NOMO-1 (cell line): ENCODE data around the gene C2CD5.
"Not testable (repeated sequence)": the region's sequence is repeated elsewhere in the genome, so short reads cannot be mapped to it uniquely, and the experiment has no call there.

ENCODE experiments used
- DNase-seq, 2 experiments: peaks; one replicate each; lab custom pipeline; 2025; ENCODE audit not compliant: unreplicated experiment in 2 of 2; lab: John Stamatoyannopoulos, UW

Gene C2CD5

GRCh38 chr12:22480016-22480415 lies 64.3 kb downstream of the C2CD5 start:
- no peak for DNase-seq

- DNase-seq = no peak
Measured at GRCh38 chr12:22477894-22478287, 66.5 kb downstream of the C2CD5 start.

GRCh38 chr12:22477166-22477893 lies 67.0 kb downstream of the C2CD5 start:
- DNase-seq = peak in 1 of 2 experiments; percentile 9

GRCh38 chr12:22476133-22476532 lies 68.2 kb downstream of the C2CD5 start:
- DNase-seq = no peak

GRCh38 chr12:22474970-22475720 lies 69.2 kb downstream of the C2CD5 start:
- no peak for DNase-seq

- peak in 1 of 2 experiments; percentile 0 for DNase-seq
Measured at GRCh38 chr12:22473212-22473611, 71.1 kb downstream of the C2CD5 start.

- DNase-seq = no peak
Measured at GRCh38 chr12:22467190-22467589, 77.2 kb downstream of the C2CD5 start.

GRCh38 chr12:22463306-22463705 lies 81.0 kb downstream of the C2CD5 start:
- DNase-seq = no peak

- no peak for DNase-seq
Measured at GRCh38 chr12:22461786-22462185, 82.6 kb downstream of the C2CD5 start.

- DNase-seq = peak in 1 of 2 experiments; percentile 50
Measured at GRCh38 chr12:22459838-22460490, 84.4 kb downstream of the C2CD5 start.

- no peak for DNase-seq
Measured at GRCh38 chr12:22458298-22458937, 85.9 kb downstream of the C2CD5 start.

GRCh38 chr12:22457085-22457484 lies 87.3 kb downstream of the C2CD5 start:
- no peak for DNase-seq

GRCh38 chr12:22453511-22453910 lies 90.8 kb downstream of the C2CD5 start:
- no peak for DNase-seq

GRCh38 chr12:22447223-22447622 lies 97.1 kb downstream of the C2CD5 start:
- no peak for DNase-seq

GRCh38 chr12:22444317-22444665 lies 100.1 kb downstream of the C2CD5 start:
- not testable (repeated sequence) for DNase-seq

- peak; percentile 8 to 73 for DNase-seq
Measured at GRCh38 chr12:22443379-22444316, 100.7 kb downstream of the C2CD5 start.

- DNase-seq = no peak
Measured at GRCh38 chr12:22437031-22437806, 107.1 kb downstream of the C2CD5 start.

GRCh38 chr12:22435583-22435982 lies 108.8 kb downstream of the C2CD5 start:
- no peak for DNase-seq

GRCh38 chr12:22431693-22432251 lies 112.6 kb downstream of the C2CD5 start:
- no peak for DNase-seq
